Panc1 (cell line): Measurements from ENCODE around the gene OR52D1. TPM values are rescaled to one million over a fixed set of nuclear protein-coding genes. Genes with fewer than 3 reads are reported as not detected.

ENCODE experiments used
- ATAC-seq: fragments of 200-7000 bp; cut with Tn5 transposase; 2 replicates; pipeline ENCODE4 v1.9.1; 2020; ENCODE audit warnings: mild to moderate bottlenecking, moderate library complexity
- BruUV-seq: library from RNA; stranded (reverse); fragments of 400-500 nt; replicated peaks from 2 replicates; lab custom pipeline; 2021; lab: Mats Ljungman, UMichigan
- CTCF ChIA-PET: fragments of 300-600 bp; sonication (Branson Sonifier 250); formaldehyde crosslinking; loops from one replicate; lab custom pipeline; 2022; ENCODE audit warnings: antibody characterized with exemption; lab: Charles Lee
- POLR2A ChIA-PET: fragments of 300-600 bp; sonication (Branson Sonifier 250); formaldehyde crosslinking; loops from one replicate; lab custom pipeline; 2022; ENCODE audit warnings: antibody characterized with exemption; lab: Charles Lee
- DNase-seq: peaks from one replicate; pipeline ENCODE4 v3.0.0-alpha.2; 2010; ENCODE audit warnings: low read depth, low spot score
- H3K27ac ChIP-seq: 2 replicates; pipeline ENCODE4 v1.5.1; 2011; ENCODE audit warnings: mild to moderate bottlenecking, low read length, inconsistent platforms
- H3K27me3 ChIP-seq: fragments of 200-500 bp; sonication (Bioruptor generic); 2 replicates; pipeline ENCODE4 v1.6.0; 2014; ENCODE audit warnings: low read length, inconsistent platforms; ENCODE audit not compliant: control insufficient read depth, insufficient read depth
- H3K36me3 ChIP-seq: fragments of 200-500 bp; sonication (Bioruptor generic); 2 replicates; pipeline ENCODE4 v1.5.1; 2014; ENCODE audit warnings: inconsistent platforms, mild to moderate bottlenecking, low read length, moderate library complexity; ENCODE audit not compliant: control insufficient read depth, insufficient read depth
- H3K4me1 ChIP-seq: 2 replicates; pipeline ENCODE4 v1.5.1; 2011; ENCODE audit warnings: inconsistent platforms, mild to moderate bottlenecking, low read length, moderate library complexity; ENCODE audit not compliant: control insufficient read depth, insufficient read depth
- H3K4me3 ChIP-seq, 2 experiments: 2 replicates each; pipeline ENCODE4 v1.5.1; 2011 to 2012; ENCODE audit warnings: low read depth in 2 of 2, low read length in 2 of 2, mild to moderate bottlenecking in 2 of 2, inconsistent platforms in 1 of 2, moderate library complexity in 1 of 2
- H3K9me3 ChIP-seq: fragments of 200-500 bp; sonication (Bioruptor generic); 2 replicates; pipeline ENCODE4 v1.5.1; 2014; ENCODE audit warnings: low read depth, mild to moderate bottlenecking, inconsistent platforms, low read length, moderate library complexity; ENCODE audit not compliant: control insufficient read depth, insufficient read depth
- POLR2AphosphoS5 ChIP-seq: IDR thresholded peaks from 2 replicates; pipeline ENCODE4 v1.6.1; 2012; ENCODE audit warnings: mild to moderate bottlenecking, low read depth, low read length, moderate library complexity
- SIN3A ChIP-seq: IDR thresholded peaks from 2 replicates; pipeline ENCODE4 v1.6.1; 2012; ENCODE audit warnings: low read depth, mild to moderate bottlenecking, low read length, moderate library complexity, borderline replicate concordance; ENCODE audit not compliant: insufficient read depth
- TCF7L2 ChIP-seq: IDR thresholded peaks from 2 replicates; pipeline ENCODE4 v1.6.1; 2011; ENCODE audit warnings: mild to moderate bottlenecking, low read depth, low read length, inconsistent platforms
- in situ Hi-C: cut with HindIII; loops from 2 replicates; pipeline ENCODE4 v1.10.0; 2016; ENCODE audit warnings: low sequenced_read_pairs, low pct_unique_long_range_greater_than_20kb
- intact Hi-C: fragments of 100-400 bp; cut with micrococcal nuclease; formaldehyde crosslinking; loops from one replicate; pipeline ENCODE4 v1.10.0; 2022; ENCODE audit not compliant: unreplicated experiment
- total RNA-seq: library from RNA; stranded (reverse); gene quantifications from one replicate; pipeline ENCODE4 v1.2.1, GENCODE V29; 2021; ENCODE audit not compliant: unreplicated experiment
- TF ChIP-seq, protein P1 (sequence below): fragments of 450-650 bp; IDR thresholded peaks from 2 replicates; pipeline ENCODE4 v1.5.1; 2017; ENCODE audit warnings: mild to moderate bottlenecking
- TF ChIP-seq, protein P2 (sequence below), 2 experiments: IDR thresholded peaks; 2 replicates each; pipeline ENCODE4 v1.6.1; 2011 to 2012; ENCODE audit warnings: low read depth in 2 of 2, control low read depth in 1 of 2, low read length in 1 of 2, mild to moderate bottlenecking in 1 of 2, moderate library complexity in 1 of 2; ENCODE audit not compliant: insufficient read depth in 1 of 2

OR52D1 gene
- total RNA-seq, 1 experiment from 2014 or later: not detected

DNA sequence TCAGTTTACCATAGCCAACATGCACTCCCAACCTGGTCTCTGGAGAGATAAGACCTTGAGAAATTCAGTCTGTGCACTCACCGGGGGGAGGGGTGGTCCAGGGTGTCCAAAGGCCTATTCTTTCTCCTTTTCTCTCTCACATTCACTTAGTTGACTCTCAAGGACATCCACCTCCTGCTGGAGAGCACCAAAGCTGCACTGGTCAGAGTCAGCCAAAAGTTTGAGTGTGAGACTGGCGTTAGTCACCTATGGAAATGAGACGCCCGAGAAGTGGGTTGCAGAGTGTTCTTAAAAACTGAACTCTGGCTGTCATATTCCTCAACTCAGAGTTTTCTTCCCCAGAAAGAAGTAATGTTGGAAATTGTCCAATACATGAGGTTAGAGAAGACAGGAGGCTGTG is 33.1 kb downstream of the OR52D1 start:
- CTCF ChIA-PET: no interaction called here

DNA sequence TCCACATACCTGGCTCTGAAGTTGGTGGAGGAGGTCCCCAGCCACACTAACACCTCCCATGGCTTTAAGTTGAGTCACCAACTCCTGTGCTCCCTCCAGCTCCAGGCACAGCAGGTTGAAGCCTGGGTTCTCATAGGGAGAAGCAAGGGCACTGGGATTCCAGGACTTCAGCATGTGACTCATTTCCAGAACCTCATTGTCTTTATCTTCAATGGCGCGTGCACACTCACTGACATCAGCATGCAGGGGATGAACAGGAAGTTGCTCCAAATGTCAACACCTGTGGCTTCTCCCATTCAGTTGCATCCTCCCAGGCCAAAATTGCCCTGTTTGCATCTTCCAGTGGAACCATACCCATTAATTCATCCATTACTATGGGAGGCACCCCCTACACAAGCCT is 33.8 kb downstream of the OR52D1 start:
- H3K27ac ChIP-seq: no peak overlapping the region
- no TSS peak for BruUV-seq
- no peak overlapping the region for H3K4me3 ChIP-seq
- H3K36me3 ChIP-seq: no peaks in the 10 kb centered on the region
- H3K27me3 ChIP-seq: peaks cover 5% of the 10 kb centered on the region; the same call in 1 of the 2 replicates
- no peak for TF ChIP-seq SIN3A
- TF ChIP-seq, protein P1, sequence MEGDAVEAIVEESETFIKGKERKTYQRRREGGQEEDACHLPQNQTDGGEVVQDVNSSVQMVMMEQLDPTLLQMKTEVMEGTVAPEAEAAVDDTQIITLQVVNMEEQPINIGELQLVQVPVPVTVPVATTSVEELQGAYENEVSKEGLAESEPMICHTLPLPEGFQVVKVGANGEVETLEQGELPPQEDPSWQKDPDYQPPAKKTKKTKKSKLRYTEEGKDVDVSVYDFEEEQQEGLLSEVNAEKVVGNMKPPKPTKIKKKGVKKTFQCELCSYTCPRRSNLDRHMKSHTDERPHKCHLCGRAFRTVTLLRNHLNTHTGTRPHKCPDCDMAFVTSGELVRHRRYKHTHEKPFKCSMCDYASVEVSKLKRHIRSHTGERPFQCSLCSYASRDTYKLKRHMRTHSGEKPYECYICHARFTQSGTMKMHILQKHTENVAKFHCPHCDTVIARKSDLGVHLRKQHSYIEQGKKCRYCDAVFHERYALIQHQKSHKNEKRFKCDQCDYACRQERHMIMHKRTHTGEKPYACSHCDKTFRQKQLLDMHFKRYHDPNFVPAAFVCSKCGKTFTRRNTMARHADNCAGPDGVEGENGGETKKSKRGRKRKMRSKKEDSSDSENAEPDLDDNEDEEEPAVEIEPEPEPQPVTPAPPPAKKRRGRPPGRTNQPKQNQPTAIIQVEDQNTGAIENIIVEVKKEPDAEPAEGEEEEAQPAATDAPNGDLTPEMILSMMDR: no peak
- TF ChIP-seq, protein P2, sequence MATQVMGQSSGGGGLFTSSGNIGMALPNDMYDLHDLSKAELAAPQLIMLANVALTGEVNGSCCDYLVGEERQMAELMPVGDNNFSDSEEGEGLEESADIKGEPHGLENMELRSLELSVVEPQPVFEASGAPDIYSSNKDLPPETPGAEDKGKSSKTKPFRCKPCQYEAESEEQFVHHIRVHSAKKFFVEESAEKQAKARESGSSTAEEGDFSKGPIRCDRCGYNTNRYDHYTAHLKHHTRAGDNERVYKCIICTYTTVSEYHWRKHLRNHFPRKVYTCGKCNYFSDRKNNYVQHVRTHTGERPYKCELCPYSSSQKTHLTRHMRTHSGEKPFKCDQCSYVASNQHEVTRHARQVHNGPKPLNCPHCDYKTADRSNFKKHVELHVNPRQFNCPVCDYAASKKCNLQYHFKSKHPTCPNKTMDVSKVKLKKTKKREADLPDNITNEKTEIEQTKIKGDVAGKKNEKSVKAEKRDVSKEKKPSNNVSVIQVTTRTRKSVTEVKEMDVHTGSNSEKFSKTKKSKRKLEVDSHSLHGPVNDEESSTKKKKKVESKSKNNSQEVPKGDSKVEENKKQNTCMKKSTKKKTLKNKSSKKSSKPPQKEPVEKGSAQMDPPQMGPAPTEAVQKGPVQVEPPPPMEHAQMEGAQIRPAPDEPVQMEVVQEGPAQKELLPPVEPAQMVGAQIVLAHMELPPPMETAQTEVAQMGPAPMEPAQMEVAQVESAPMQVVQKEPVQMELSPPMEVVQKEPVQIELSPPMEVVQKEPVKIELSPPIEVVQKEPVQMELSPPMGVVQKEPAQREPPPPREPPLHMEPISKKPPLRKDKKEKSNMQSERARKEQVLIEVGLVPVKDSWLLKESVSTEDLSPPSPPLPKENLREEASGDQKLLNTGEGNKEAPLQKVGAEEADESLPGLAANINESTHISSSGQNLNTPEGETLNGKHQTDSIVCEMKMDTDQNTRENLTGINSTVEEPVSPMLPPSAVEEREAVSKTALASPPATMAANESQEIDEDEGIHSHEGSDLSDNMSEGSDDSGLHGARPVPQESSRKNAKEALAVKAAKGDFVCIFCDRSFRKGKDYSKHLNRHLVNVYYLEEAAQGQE (IDR thresholded peaks at IDR 0.05; ENCODE audit: insufficient read depth in 1 of 2, low read depth in 2 of 2, low read length in 1 of 2): no peak
- TF ChIP-seq POLR2AphosphoS5: no peak
- TF ChIP-seq TCF7L2: no peak
- in situ Hi-C loops: no loop called here
- ChIA-PET CTCF (no interaction called here), POLR2A (no interaction called here)
- no peaks in the 10 kb centered on the region for H3K9me3 ChIP-seq
- no peak for ATAC-seq
- H3K4me1 ChIP-seq: no peaks in the 10 kb centered on the region
- no peak for DNase-seq
- intact Hi-C loops: no loop called here

More for the DNA sequence above, 33.1 kb downstream of the OR52D1 start:
- no peak for TF ChIP-seq SIN3A
- TF ChIP-seq, protein P1: no peak
- TF ChIP-seq, protein P2 (IDR thresholded peaks at IDR 0.05; ENCODE audit: insufficient read depth in 1 of 2, low read depth in 2 of 2, low read length in 1 of 2): no peak
- no peak for TF ChIP-seq TCF7L2
- TF ChIP-seq POLR2AphosphoS5: no peak
- Histone ChIP-seq H3K36me3 (no peaks in the 10 kb centered on the region), H3K27me3 (peaks cover 5% of the 10 kb centered on the region; the same call in 1 of the 2 replicates), H3K27ac (no peak overlapping the region), H3K4me1 (no peaks in the 10 kb centered on the region), H3K4me3 (no peak overlapping the region), H3K9me3 (no peaks in the 10 kb centered on the region)
- in situ Hi-C loops (no loop called here), intact Hi-C loops (no loop called here)
- POLR2A ChIA-PET: no interaction called here
- BruUV-seq: no TSS peak
- no peak for ATAC-seq
- DNase-seq: no peak
